Measurements from ENCODE around the gene ADARB1. TPM values are rescaled to one million over a fixed set of nuclear protein-coding genes. Genes with fewer than 3 reads are reported as not detected.

ADARB1 gene
- total and polyA plus RNA-seq, 2 experiments from 2014 or later: 16.0 to 17.3 TPM

DNA sequence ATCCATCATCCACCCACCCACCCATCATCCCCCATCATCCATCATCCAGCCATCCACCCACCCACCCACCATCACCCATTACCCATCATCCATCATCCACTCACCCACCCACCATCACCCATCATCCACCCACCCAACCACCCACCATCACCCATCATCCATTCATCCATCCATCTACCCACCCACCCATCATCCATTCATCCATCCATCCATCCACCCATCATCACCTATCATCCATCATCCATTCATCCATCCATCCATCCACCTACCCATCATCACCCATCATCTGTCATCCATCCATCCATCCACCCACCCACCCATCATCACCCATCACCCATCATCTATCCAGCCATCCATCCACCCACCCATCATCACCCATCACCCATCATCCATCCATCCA, 81.5 kb downstream of the ADARB1 start:
- no peak overlapping the region for H3K4me3 ChIP-seq
- H3K4me1 ChIP-seq (ENCODE audit: insufficient read depth): peaks cover 6% of the 10 kb centered on the region
- H4K20me1 ChIP-seq (ENCODE audit: insufficient read depth, poor library complexity, severe bottlenecking): no peaks in the 10 kb centered on the region
- no peaks in the 10 kb centered on the region for H3K9me3 ChIP-seq (ENCODE audit: low read depth)
- no peak overlapping the region for H3K4me2 ChIP-seq
- H3K79me2 ChIP-seq: no peaks in the 10 kb centered on the region
- no peak overlapping the region for H2AFZ ChIP-seq
- no peak overlapping the region for H3K27ac ChIP-seq
- no peak for DNase-seq (ENCODE audit: low spot score)
- no peak for TF ChIP-seq EZH2 (IDR thresholded peaks at IDR 0.05; ENCODE audit: borderline replicate concordance)
- TF ChIP-seq, protein P1, sequence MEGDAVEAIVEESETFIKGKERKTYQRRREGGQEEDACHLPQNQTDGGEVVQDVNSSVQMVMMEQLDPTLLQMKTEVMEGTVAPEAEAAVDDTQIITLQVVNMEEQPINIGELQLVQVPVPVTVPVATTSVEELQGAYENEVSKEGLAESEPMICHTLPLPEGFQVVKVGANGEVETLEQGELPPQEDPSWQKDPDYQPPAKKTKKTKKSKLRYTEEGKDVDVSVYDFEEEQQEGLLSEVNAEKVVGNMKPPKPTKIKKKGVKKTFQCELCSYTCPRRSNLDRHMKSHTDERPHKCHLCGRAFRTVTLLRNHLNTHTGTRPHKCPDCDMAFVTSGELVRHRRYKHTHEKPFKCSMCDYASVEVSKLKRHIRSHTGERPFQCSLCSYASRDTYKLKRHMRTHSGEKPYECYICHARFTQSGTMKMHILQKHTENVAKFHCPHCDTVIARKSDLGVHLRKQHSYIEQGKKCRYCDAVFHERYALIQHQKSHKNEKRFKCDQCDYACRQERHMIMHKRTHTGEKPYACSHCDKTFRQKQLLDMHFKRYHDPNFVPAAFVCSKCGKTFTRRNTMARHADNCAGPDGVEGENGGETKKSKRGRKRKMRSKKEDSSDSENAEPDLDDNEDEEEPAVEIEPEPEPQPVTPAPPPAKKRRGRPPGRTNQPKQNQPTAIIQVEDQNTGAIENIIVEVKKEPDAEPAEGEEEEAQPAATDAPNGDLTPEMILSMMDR (IDR thresholded peaks at IDR 0.05; ENCODE audit: poor library complexity): no peak
- TF ChIP-seq EZH2phosphoT487 (IDR thresholded peaks at IDR 0.05; ENCODE audit: low read depth, severe bottlenecking, unreplicated experiment): no peak
- no peaks in the 10 kb centered on the region for H3K9me2 ChIP-seq (replicated peaks; ENCODE audit: insufficient read depth)
- no peaks in the 10 kb centered on the region for H3K36me3 ChIP-seq (replicated peaks; ENCODE audit: insufficient read depth, low read depth)
- no peaks in the 10 kb centered on the region for H3K27me3 ChIP-seq

DNA sequence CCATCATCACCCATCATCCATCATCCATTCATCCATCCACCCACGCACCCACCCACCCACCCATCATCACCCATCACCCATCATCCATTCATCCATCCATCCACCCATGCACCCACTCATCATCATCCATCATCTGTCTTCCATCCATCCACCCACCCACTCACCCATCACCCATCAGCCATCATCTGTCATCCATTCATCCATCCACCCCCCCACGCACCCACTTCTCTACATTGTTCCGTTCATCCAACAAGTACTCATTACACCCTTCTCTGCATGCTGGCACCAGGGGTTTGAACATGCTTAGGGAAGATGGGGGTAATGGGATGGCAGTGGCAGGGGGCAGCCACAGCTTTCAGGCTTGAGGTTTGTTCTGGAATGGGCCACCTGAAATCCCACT, 82.1 kb downstream of the ADARB1 start:
- Histone ChIP-seq H3K4me2 (no peak overlapping the region), H3K27ac (no peak overlapping the region), H4K20me1 (ENCODE audit: insufficient read depth, poor library complexity, severe bottlenecking) (no peaks in the 10 kb centered on the region), H2AFZ (no peak overlapping the region), H3K9me2 (replicated peaks; ENCODE audit: insufficient read depth) (no peaks in the 10 kb centered on the region), H3K4me1 (ENCODE audit: insufficient read depth) (peaks cover 11% of the 10 kb centered on the region), H3K79me2 (no peaks in the 10 kb centered on the region), H3K27me3 (no peaks in the 10 kb centered on the region), H3K4me3 (no peak overlapping the region), H3K36me3 (replicated peaks; ENCODE audit: insufficient read depth, low read depth) (no peaks in the 10 kb centered on the region), H3K9me3 (ENCODE audit: low read depth) (no peaks in the 10 kb centered on the region)
- TF ChIP-seq, protein P1 (IDR thresholded peaks at IDR 0.05; ENCODE audit: poor library complexity): no peak
- TF ChIP-seq EZH2 (IDR thresholded peaks at IDR 0.05; ENCODE audit: borderline replicate concordance) (no peak), EZH2phosphoT487 (IDR thresholded peaks at IDR 0.05; ENCODE audit: low read depth, severe bottlenecking, unreplicated experiment) (no peak)
- no peak for DNase-seq (ENCODE audit: low spot score)
- WGBS (ENCODE audit: low lambda C conversion rate, missing lambda C conversion rate): 100% methylated on average over 2 of the region's 3 CpGs

DNA sequence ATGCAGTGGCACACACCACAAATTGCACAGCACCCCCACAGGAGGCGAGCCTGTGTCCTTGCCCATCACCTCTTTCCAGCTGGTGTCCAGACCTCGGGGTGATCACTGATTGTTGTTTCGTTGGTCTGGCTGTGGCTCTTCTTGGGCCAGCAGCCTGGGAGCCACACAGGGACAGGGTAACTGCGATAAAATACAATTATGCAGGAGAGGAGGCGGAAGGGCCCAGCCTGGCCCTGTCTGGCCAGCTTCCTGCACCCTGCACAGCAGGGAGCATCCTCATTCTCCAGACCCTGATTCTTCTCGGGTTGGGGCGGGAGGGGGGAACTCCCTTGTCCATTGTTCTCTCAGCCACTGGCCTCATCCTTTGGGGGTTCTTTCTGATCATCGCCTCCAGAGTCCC, 83.6 kb downstream of the ADARB1 start:
- no peak overlapping the region for H3K4me3 ChIP-seq
- H4K20me1 ChIP-seq (ENCODE audit: insufficient read depth, poor library complexity, severe bottlenecking): no peaks in the 10 kb centered on the region
- H3K79me2 ChIP-seq: no peaks in the 10 kb centered on the region
- DNase-seq (ENCODE audit: low spot score): no peak
- TF ChIP-seq EZH2phosphoT487 (IDR thresholded peaks at IDR 0.05; ENCODE audit: low read depth, severe bottlenecking, unreplicated experiment) (no peak), EZH2 (IDR thresholded peaks at IDR 0.05; ENCODE audit: borderline replicate concordance) (no peak)
- TF ChIP-seq, protein P1 (IDR thresholded peaks at IDR 0.05; ENCODE audit: poor library complexity): no peak
- WGBS (ENCODE audit: low lambda C conversion rate, missing lambda C conversion rate): 88% methylated on average over 8 of the region's 8 CpGs
- H3K4me1 ChIP-seq (ENCODE audit: insufficient read depth): peaks cover 18% of the 10 kb centered on the region
- H3K9me3 ChIP-seq (ENCODE audit: low read depth): no peaks in the 10 kb centered on the region
- no peaks in the 10 kb centered on the region for H3K9me2 ChIP-seq (replicated peaks; ENCODE audit: insufficient read depth)
- no peak overlapping the region for H3K27ac ChIP-seq
- no peak overlapping the region for H2AFZ ChIP-seq
- H3K36me3 ChIP-seq (replicated peaks; ENCODE audit: insufficient read depth, low read depth): no peaks in the 10 kb centered on the region
- no peak overlapping the region for H3K4me2 ChIP-seq
- no peaks in the 10 kb centered on the region for H3K27me3 ChIP-seq
